Large intestine (tissue), 1 donor: Measurements from ENCODE around the gene SLC35B2. TPM values are rescaled to one million over a fixed set of nuclear protein-coding genes. Genes with fewer than 3 reads are reported as not detected.

Experiments used
- polyA plus RNA-seq: library from polyadenylated mRNA; unstranded; fragments of 120-200 nt; gene quantifications from one replicate; pipeline ENCODE4 v1.2.1, GENCODE V29; 2013

The SLC35B2 gene
- polyA plus RNA-seq, 1 donor: 43.5 TPM

Other genes starting within 250 kb of the SLC35B2 start
- 51.4 TPM for gene MRPL14, start 130.1 kb downstream of the SLC35B2 start, polyA plus RNA-seq
- gene TMEM63B, start 130.0 kb downstream of the SLC35B2 start, polyA plus RNA-seq: 34.4 TPM
- 0.03 TPM for gene CAPN11, start 98.7 kb downstream of the SLC35B2 start, polyA plus RNA-seq
- 0.13 TPM for gene MYMX, start 40.6 kb downstream of the SLC35B2 start, polyA plus RNA-seq
- 47.4 TPM for gene SLC29A1, start 33.9 kb downstream of the SLC35B2 start, polyA plus RNA-seq
- gene HSP90AB1, start 10.4 kb downstream of the SLC35B2 start, polyA plus RNA-seq: 830 TPM
- gene NFKBIE, start 8.0 kb upstream of the SLC35B2 start, polyA plus RNA-seq: 10.5 TPM
- 3.2 TPM for gene TMEM151B, start 12.9 kb upstream of the SLC35B2 start, polyA plus RNA-seq
- 14.3 TPM for gene AARS2, start 55.8 kb upstream of the SLC35B2 start, polyA plus RNA-seq
- gene SPATS1, start 85.1 kb upstream of the SLC35B2 start, polyA plus RNA-seq: not detected
- 21.2 TPM for gene CDC5L, start 130.2 kb upstream of the SLC35B2 start, polyA plus RNA-seq